D721Med (cell line): ENCODE data around the gene TRABD.

Experiments used
- DNase-seq: peaks from one replicate; pipeline ENCODE4 v3.0.0; 2011; ENCODE audit warnings: low spot score; ENCODE audit not compliant: insufficient read length
- FAIRE-seq: peaks from 2 replicates; lab custom pipeline; 2011; peaks lifted over from hg19 to GRCh38; lab: Jason Lieb, UNC
- CTCF ChIP-seq: IDR thresholded peaks from 2 replicates; pipeline ENCODE4 v1.5.1; 2012; ENCODE audit warnings: mild to moderate bottlenecking, control low read depth; ENCODE audit not compliant: insufficient read depth; ENCODE audit errors: missing control alignments

TRABD gene

GRCh38 chr22:50178471-50178864 lies 7.2 kb upstream of the TRABD start:
- no peak for DNase-seq
- TF ChIP-seq CTCF: no peak
- no peak for FAIRE-seq

- FAIRE-seq (no peak), DNase-seq (no peak)
- TF ChIP-seq CTCF: no peak
These were observed 6.5 kb upstream of the TRABD start for GRCh38 chr22:50178871-50179869.

GRCh38 chr22:50179937-50180726 lies 5.6 kb upstream of the TRABD start:
- no peak for TF ChIP-seq CTCF

GRCh38 chr22:50180727-50181521 lies 4.8 kb upstream of the TRABD start:
- no peak for TF ChIP-seq CTCF
- FAIRE-seq (no peak), DNase-seq (no peak)

More at GRCh38 chr22:50179937-50180726, 5.6 kb upstream of the TRABD start:
- FAIRE-seq: no peak
- DNase-seq: no peak

GRCh38 chr22:50182176-50183081 lies 3.3 kb upstream of the TRABD start:
- no peak for TF ChIP-seq CTCF

More at GRCh38 chr22:50182176-50183081, 3.3 kb upstream of the TRABD start:
- no peak for DNase-seq
- FAIRE-seq: no peak
